NCI-H748 (cell line): ENCODE measurements around the gene TEX38.

ENCODE experiments used
- DNase-seq: peaks from one replicate; lab custom pipeline; 2025; ENCODE audit not compliant: unreplicated experiment; lab: John Stamatoyannopoulos, UW

Gene TEX38

DNA sequence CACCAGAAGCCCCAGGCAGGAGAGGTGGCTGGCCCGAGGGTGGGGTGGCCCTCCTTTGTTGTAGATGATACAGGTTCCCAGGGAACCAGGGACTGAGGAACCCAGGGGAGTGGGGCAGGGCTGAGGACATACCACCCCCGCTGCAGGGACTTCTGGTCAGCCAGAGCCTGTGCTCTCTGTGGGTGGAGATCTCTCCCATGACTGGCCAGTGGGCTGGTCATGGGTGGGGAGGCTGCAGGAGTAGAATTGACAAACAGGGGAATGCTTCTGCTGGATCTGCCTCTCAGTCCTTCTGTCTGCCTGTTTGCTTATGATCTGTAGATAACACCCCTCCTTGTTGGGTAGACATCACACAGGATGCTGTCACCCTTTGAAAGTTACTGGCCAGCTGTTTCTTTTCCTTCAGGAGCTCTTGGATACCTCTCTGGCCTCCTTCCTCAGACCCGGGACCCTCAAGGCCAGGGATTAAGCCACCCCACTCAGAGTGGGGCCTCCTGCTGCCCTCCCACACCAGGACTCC lies 50.1 kb downstream of the TEX38 start:
- no peak for DNase-seq
